ENCODE results near the gene PKHD1.

PKHD1 gene

GRCh38 chr6:51648236-51648635, 439.2 kb downstream of the PKHD1 start:
- no peak for DNase-seq (ENCODE audit: insufficient read length, low spot score)
- no peak for FAIRE-seq

- DNase-seq (ENCODE audit: insufficient read length, low spot score) (no peak), FAIRE-seq (no peak)
Measured at GRCh38 chr6:51644426-51644825, 443.0 kb downstream of the PKHD1 start.

GRCh38 chr6:51640021-51640420, 447.4 kb downstream of the PKHD1 start:
- DNase-seq (ENCODE audit: insufficient read length, low spot score) (no peak), FAIRE-seq (no peak)

GRCh38 chr6:51633424-51633823, 454.0 kb downstream of the PKHD1 start:
- FAIRE-seq (no peak), DNase-seq (ENCODE audit: insufficient read length, low spot score) (no peak)

- no peak for FAIRE-seq
Measured at GRCh38 chr6:51630011-51630410, 457.4 kb downstream of the PKHD1 start.

GRCh38 chr6:51626391-51626790, 461.0 kb downstream of the PKHD1 start:
- no peak for FAIRE-seq
- DNase-seq (ENCODE audit: insufficient read length, low spot score): no peak

More at GRCh38 chr6:51630011-51630410, 457.4 kb downstream of the PKHD1 start:
- no peak for DNase-seq (ENCODE audit: insufficient read length, low spot score)

GRCh38 chr6:51625566-51625965, 461.8 kb downstream of the PKHD1 start:
- DNase-seq (ENCODE audit: insufficient read length, low spot score) (no peak), FAIRE-seq (no peak)

GRCh38 chr6:51620971-51621370, 466.4 kb downstream of the PKHD1 start:
- FAIRE-seq (no peak), DNase-seq (ENCODE audit: insufficient read length, low spot score) (no peak)

- FAIRE-seq (no peak), DNase-seq (ENCODE audit: insufficient read length, low spot score) (no peak)
Measured at GRCh38 chr6:51619042-51619799, 468.2 kb downstream of the PKHD1 start.

GRCh38 chr6:51618563-51618962, 468.9 kb downstream of the PKHD1 start:
- no peak for FAIRE-seq
- no peak for DNase-seq (ENCODE audit: insufficient read length, low spot score)

- DNase-seq (ENCODE audit: insufficient read length, low spot score): no peak
- FAIRE-seq: no peak
Measured at GRCh38 chr6:51617751-51618150, 469.7 kb downstream of the PKHD1 start.

GRCh38 chr6:51616243-51616642, 471.2 kb downstream of the PKHD1 start:
- no peak for DNase-seq (ENCODE audit: insufficient read length, low spot score)
- no peak for FAIRE-seq

GRCh38 chr6:51614725-51615124, 472.7 kb downstream of the PKHD1 start:
- FAIRE-seq (no peak), DNase-seq (ENCODE audit: insufficient read length, low spot score) (no peak)

GRCh38 chr6:51613558-51613957, 473.9 kb downstream of the PKHD1 start:
- no peak for DNase-seq (ENCODE audit: insufficient read length, low spot score)
- no peak for FAIRE-seq

GRCh38 chr6:51608932-51609331, 478.5 kb downstream of the PKHD1 start:
- DNase-seq (ENCODE audit: insufficient read length, low spot score) (no peak), FAIRE-seq (no peak)

GRCh38 chr6:51608383-51608782, 479.0 kb downstream of the PKHD1 start:
- FAIRE-seq (no peak), DNase-seq (ENCODE audit: insufficient read length, low spot score) (no peak)

- no peak for DNase-seq (ENCODE audit: insufficient read length, low spot score)
- no peak for FAIRE-seq
Measured at GRCh38 chr6:51600514-51600913, 486.9 kb downstream of the PKHD1 start.

- no peak for FAIRE-seq
- no peak for DNase-seq (ENCODE audit: insufficient read length, low spot score)
Measured at GRCh38 chr6:51598171-51598570, 489.2 kb downstream of the PKHD1 start.

- no peak for FAIRE-seq
Measured at GRCh38 chr6:51594981-51595380, 492.4 kb downstream of the PKHD1 start.

GRCh38 chr6:51585264-51585663, 502.1 kb downstream of the PKHD1 start:
- DNase-seq (ENCODE audit: insufficient read length, low spot score) (no peak), FAIRE-seq (no peak)

More at GRCh38 chr6:51594981-51595380, 492.4 kb downstream of the PKHD1 start:
- DNase-seq (ENCODE audit: insufficient read length, low spot score): no peak

- FAIRE-seq: no peak
- no peak for DNase-seq (ENCODE audit: insufficient read length, low spot score)
Measured at GRCh38 chr6:51584163-51584562, 503.2 kb downstream of the PKHD1 start.

GRCh38 chr6:51578994-51579393, 508.4 kb downstream of the PKHD1 start:
- FAIRE-seq: no peak
- DNase-seq (ENCODE audit: insufficient read length, low spot score): no peak

GRCh38 chr6:51578362-51578761, 509.1 kb downstream of the PKHD1 start:
- FAIRE-seq: no peak
- DNase-seq (ENCODE audit: insufficient read length, low spot score): no peak
